HG03139 (cell line): ENCODE measurements around the gene EBPL.
A peak's percentile ranks its signal among the peaks of the same experiment; 100 is the strongest.
"Not testable (repeated sequence)": the region's sequence is repeated elsewhere in the genome, so short reads cannot be mapped to it uniquely, and the experiment has no call there.

Experiments used
- ATAC-seq: cut with Tn5 transposase; IDR thresholded peaks from one replicate; pipeline ENCODE4 v1.9.1; 2021; ENCODE audit not compliant: unreplicated experiment

The EBPL gene

GRCh38 chr13:49636705-49637104, 54.6 kb downstream of the EBPL start:
- no peak for ATAC-seq

GRCh38 chr13:49635599-49636433, 55.5 kb downstream of the EBPL start:
- no peak for ATAC-seq

- no peak for ATAC-seq
These were observed 57.6 kb downstream of the EBPL start for GRCh38 chr13:49633710-49634109.

- ATAC-seq: no peak
These were observed 59.1 kb downstream of the EBPL start for GRCh38 chr13:49632156-49632555.

GRCh38 chr13:49630580-49630979, 60.7 kb downstream of the EBPL start:
- ATAC-seq: no peak

- ATAC-seq: no peak
These were observed 61.3 kb downstream of the EBPL start for GRCh38 chr13:49629947-49630346.

- ATAC-seq: no peak
These were observed 61.9 kb downstream of the EBPL start for GRCh38 chr13:49629196-49629938.

GRCh38 chr13:49627831-49628652, 63.2 kb downstream of the EBPL start, which contains the start of gene ARL11:
Gene ARL11 (plus strand): TSS chr13:49628507. CDS start chr13:49630448, 1,941 bp downstream.
- peak; percentile 96 for ATAC-seq

GRCh38 chr13:49625392-49626079, 65.8 kb downstream of the EBPL start:
- no peak for ATAC-seq

- no peak for ATAC-seq
These were observed 67.1 kb downstream of the EBPL start for GRCh38 chr13:49624229-49624628.

- no peak for ATAC-seq
These were observed 68.9 kb downstream of the EBPL start for GRCh38 chr13:49622174-49622946.

- ATAC-seq: no peak
These were observed 71.1 kb downstream of the EBPL start for GRCh38 chr13:49620170-49620621.

- no peak for ATAC-seq
These were observed 74.6 kb downstream of the EBPL start for GRCh38 chr13:49616676-49617065.

- no peak for ATAC-seq
These were observed 75.2 kb downstream of the EBPL start for GRCh38 chr13:49615836-49616675.

- not testable (repeated sequence) for ATAC-seq
These were observed 79.2 kb downstream of the EBPL start for GRCh38 chr13:49612042-49612441.
